ENCODE data around the gene VENTX.

Gene VENTX, protein sequence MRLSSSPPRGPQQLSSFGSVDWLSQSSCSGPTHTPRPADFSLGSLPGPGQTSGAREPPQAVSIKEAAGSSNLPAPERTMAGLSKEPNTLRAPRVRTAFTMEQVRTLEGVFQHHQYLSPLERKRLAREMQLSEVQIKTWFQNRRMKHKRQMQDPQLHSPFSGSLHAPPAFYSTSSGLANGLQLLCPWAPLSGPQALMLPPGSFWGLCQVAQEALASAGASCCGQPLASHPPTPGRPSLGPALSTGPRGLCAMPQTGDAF

DNA sequence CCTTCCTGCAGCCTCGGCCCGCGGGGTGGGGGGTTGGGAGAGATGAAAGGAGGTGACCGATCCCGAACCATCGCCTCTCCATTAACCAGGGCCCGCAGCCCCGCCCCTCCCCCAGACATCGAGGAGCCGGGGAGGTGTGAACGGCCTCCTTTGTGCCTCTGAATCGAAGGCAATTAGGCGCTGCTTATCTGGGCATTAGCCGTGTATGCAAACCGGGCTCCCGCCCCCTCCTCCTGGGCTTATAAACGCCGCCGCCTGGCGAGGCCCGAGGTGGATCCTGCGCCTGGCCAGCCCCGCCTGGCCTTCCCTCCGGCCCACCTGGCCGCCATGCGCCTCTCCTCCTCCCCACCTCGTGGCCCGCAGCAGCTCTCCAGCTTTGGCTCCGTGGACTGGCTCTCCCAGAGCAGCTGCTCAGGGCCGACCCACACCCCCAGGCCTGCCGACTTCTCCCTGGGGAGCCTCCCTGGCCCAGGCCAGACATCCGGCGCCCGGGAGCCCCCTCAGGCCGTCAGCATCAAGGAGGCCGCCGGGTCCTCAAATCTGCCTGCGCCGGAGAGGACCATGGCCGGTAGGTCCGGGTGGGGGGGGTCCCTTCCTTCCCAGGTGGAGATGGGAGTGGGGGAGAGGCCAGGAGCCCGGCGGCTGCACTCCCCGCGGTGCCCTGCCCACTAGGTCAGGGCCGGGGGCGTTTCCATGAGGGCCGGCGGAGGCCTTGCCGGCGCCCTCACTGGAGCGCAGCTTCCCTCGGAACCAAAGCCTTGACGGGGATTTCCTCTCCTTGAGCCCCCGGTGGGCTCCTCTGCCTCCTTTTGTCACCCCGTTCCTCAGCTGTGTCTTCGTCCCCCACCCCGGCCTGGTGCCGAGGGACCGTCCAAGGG is at the start of gene VENTX:
TSS of gene VENTX (plus strand) at position 268 of the 878 bp plus-strand sequence. CDS start at position 328, 60 bp downstream.
- no peak for DNase-seq (ENCODE audit: low read depth)

DNA sequence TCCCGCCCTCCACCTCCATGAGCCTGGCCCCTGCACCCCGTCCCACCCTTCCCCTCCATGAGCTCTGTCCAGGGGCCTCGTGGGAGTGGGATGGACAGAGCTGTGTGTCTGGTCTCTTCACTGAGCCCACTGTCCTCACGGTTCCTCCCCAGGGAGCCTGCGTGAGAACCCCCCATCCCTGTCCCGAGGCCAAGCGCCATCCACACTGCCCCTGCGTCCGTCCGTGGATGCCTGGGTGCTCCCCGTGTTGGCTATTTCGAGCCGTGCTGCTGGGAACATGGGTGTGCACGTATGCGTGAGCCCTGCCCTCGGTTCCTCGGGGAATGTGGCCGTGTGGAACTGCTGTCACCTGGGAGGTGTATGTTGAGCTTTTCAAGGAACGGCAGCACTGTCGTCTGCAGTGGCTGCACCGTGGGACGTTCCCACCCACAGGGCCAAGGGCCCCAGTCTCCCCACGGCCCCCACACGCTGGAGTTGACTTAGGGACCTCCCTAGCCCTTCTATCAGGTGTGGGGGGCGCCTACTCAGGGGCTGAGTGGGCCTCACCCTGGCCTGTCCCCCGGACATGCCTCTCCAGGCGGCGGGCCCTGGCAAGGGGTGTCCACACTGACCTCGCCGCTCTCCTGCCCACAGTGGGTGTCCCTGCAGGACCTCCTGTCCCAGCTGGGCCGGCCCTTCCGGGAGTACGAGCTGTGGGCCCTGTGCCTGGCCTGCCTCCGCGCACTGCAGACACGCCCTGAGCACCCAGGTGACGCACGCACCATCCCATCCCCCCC is 49.6 kb upstream of the VENTX start:
- no peak for DNase-seq (ENCODE audit: low read depth)

DNA sequence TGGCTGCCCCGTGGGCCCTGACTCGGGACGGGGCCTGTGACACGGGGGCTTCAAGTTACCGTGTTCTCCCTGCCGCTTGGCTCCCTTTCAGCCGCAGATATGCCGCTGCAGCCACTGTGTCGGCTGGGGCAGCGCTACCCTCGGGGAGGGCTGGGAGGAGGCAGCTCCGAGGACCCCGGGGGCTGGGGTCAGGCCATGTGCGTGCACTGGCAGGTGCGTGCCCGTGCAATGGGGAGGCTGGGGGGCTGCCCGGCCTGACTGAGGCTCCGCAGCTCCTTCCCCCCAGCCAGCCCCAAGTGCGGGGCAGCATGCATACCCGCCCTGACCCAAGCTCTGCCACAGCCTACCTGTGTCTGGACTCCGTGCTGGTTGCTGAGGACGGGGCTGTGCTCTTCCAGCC is 48.4 kb upstream of the VENTX start:
- DNase-seq (ENCODE audit: low read depth): no peak

DNA sequence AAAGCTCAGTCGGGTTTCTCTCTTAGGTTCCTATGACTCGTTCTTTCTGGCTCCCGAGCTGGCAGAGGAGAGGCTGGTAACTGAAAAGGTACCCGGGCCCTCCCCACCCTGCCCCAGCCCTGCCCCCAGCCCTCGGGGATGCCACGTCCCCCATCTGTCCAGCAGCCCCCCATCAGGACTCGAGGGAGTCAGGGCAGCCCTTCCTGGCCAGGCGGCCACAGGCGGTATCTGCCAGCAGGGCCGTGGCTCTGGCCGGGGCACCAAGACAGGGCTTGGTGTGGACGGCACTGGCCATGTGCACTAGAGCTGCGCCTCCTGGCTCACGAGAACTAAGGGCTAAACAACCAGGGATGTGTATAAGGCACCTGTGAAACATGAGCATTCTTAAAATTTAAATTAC is 47.9 kb upstream of the VENTX start:
- no peak for DNase-seq (ENCODE audit: low read depth)

DNA sequence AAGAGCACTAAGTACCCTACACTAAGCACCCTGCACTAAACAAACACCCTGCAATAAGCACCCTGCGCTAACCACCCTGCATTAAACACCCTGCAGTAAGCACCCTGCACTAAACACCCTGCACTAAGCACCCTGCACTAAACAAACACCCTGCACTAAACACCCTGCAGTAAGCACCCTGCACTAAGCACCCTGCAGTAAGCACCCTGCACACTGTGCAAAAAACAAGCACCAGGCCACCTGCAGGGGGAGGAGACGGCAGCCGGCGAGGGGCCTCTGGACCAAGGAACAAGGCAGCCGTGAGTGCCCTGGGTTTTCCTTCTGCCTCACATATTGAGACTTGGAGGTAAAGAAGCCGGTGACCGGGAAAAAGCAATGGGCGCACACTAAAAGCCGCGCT is 47.4 kb upstream of the VENTX start:
- DNase-seq (ENCODE audit: low read depth): no peak

DNA sequence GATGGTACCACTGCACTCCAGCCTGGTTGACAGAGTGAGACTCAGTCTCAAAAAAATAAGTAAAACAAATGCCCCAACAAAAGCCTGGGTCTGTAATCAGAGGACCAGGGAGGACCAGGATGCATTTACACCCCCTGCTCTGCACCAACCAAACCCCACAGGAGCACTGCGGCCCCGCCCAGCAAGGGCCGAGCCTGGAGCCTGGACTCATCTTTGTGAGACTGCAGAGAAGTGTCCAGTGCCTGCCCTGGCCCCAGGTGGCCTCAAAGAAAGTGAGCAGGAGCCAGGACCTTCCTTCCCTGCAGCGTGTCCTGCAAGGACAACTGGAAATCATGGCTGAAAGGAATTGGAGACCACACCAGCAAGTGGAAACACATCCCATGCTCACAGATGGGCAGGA is 46.0 kb upstream of the VENTX start:
- no peak for DNase-seq (ENCODE audit: low read depth)

DNA sequence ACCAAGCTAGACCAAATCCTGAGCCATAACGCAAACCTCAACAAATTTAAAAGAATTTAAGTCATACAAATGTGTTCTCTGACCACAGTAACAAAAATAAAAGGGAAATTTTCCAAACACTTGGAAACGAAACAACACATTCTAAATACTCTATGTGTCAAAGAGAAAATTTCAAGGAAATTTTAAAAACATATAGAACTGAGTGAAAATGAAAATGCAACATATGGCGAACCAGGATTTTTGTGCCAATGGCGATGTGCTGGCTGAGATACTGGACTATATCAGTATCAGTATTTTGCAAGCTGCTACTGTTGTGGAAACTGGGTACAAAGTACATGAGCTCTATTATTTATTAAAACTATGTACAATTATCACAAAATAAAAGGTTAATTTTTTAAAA is 43.5 kb upstream of the VENTX start:
- no peak for DNase-seq (ENCODE audit: low read depth)

DNA sequence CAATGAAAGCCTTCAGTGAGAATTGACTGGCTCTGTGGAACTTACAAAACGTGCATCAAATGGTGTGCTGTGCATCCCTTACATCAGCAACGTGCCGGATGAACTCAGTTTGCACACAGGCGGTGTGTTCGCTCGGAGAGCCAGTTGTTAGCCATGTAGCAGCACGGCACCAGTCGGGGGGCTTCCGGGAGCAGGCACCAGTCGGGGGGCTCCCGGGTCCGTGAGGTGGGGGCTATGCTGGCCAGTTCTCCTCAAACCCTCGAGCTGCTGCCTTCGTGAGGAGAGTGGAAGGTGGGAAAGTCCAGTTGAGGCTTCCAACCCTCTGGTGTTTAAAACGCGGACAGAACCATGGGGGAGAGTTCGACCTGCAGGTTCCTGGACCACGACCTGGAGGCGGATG is 42.6 kb upstream of the VENTX start:
- no peak for DNase-seq (ENCODE audit: low read depth)

DNA sequence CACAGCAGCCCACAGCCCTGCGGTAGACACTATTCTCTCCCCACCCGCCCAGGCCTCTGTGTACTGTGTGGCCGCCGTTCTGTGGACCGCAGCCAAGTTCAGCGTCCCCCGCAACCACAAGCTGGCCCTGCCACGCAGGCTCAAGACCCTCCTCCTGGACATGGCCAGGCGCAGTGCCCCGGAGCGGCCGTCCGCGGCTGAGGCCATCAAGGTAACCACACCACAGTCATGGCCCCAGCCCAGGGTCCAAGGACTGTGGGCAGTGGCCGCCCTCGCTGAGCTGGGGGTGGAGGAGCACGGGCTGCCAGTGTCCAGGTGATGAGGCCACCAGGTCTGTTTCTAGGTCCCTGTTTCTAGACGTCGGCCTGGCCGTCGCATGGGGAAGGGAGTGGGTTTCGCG is 42.0 kb upstream of the VENTX start:
- DNase-seq (ENCODE audit: low read depth): no peak

DNA sequence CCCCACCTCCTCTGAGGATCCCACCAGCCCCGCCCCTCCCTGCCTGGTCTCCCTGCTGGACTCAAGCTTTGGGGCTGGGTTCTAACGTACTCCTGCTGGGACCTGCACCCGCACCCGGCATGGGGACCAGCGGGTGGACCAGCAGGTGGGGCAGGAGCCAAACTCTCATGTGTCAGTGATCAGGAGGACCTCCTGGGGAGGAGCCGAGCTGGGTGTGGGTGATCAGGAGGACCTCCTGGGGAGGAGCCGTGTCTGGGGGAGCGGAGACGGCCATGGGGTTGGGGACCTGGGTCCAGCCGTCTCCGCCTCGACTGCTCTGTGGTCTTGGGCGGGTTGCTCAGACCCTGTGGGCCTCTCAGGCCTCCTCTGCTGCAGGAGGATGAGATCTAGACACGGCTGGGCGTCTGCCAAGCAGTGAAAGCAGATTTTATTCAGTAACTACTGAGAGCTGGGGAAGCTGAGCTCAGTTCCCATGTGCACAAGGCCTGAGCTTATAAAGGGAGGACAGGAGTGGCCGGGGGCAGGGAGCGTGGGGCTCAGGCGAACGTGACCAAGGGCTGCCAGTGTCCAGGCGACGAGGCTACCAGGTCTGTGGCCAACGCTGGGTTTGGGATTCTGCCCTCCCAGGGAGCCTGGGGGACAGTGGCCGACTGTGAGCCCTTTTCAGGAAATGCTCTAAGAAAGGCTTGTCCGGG is 41.3 kb upstream of the VENTX start:
- no peak for DNase-seq (ENCODE audit: low read depth)

DNA sequence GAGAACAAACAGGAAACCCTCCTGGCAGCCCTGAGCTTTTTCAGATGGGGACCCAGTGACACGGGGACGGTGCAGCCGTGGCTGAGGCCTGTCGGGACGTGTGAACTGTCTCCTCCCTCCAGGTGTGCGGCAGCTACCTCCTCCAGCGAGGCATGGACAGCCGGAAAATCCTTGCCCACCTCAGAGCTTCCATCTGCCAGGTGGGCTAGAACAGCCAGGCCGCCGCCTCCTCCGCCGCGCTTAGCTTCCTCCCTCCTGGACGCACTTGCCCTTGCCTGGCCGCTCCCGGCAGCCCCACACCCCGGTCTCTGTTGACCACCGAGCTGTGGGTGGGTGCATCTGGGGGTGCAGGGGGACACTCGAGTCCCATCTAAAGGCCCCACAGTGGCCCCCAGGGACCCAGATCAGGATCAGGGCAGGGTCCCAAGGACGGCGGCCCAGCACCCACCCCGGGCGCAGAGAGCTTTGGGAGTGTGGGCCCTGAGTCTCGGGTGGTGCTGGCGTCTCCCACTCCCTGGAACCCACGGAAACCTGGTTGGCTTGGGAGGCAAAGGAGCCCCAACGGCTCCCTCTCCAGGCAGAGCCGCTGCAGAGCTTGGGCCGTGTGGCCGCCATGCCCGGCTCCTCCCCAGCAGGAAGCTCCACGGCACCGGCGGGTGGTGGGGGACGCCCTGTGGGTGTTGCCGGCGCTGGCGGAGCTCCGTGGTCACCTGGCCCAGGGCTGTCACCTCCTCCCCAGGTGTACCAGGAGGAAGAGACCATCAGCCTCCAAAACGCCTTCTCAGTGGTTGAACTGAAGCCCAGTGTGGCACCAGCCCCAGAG is 40.5 kb upstream of the VENTX start:
- no peak for DNase-seq (ENCODE audit: low read depth)

DNA sequence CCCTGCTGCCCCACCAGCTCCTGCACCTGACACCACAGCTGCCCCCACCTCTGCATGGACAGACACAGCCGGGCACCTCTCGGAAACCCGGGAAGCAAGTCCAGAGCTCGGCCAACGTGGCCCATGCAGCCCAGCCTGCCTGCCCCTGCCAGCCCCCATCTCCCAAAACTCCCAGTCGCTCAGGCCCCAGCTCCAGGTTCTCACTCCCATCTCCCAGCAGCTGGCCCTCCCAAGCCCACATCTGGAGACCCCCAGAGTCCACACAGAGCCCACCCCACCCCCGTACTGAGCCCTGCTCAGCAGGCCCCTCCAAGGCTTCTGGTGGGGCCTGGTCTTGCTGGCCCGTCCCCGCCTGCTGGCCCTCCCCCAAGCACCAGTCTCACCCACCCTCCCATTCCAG is 39.9 kb upstream of the VENTX start:
- DNase-seq (ENCODE audit: low read depth): no peak

DNA sequence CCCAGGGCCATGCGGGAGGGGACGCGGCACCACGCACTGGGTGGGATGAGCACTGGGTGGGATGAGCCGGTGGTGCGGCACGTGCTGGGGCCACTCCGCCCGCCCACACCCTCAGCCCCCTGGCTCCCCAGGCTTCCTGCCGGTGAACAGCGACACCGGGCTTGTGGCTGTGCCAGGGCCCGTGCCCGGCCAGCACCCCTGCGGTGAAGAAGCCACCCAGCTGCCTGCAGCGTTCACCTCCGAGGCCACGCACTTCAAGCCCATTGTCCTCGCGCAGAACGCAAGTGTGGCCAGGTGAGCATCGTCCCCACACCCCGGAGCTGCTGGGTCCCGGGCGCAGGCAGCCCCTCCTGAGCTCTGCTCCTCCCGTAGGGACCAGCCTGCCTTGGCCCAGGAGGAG is 39.4 kb upstream of the VENTX start:
- no peak for DNase-seq (ENCODE audit: low read depth)

DNA sequence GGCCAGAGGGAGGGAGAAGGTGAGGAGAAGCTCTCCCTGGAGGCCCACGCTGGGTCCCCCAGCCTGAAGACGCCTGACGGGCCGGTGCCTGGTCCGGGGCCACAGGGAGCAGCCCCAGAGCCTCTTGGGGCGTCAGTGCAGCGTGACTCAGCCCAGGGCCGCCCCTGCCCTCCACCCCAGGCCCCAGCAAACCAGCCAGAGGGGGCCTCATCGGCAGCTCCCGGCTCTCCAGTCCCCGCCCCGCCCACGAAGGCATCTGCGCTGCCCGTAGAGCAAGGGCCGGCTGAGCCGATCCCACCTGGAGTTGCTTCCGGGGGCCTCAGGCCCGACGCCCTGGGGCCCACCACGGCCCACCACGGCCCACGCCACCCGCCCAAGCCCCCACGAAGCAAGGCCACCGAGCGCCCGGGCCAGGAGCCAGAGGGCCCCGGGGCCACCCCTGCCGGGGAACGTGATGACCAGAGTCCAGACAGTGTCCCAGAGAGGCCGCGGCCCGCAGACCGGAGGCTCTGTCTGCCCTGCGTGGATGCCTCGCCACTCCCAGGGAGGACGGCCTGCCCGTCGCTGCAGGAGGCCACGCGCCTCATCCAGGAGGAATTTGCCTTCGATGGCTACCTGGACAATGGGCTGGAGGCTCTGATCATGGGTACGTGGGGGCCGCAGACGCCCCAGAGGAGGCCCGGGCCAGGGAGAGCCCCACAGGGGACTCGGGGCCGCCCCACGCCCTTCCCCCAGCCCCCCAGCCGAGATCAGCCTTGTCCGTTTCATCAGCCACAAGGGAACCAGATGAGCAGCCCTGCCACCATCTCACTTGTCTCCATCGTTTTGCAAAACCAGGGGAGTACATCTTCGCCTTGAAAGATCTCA is 38.8 kb upstream of the VENTX start:
- DNase-seq (ENCODE audit: low read depth): no peak

DNA sequence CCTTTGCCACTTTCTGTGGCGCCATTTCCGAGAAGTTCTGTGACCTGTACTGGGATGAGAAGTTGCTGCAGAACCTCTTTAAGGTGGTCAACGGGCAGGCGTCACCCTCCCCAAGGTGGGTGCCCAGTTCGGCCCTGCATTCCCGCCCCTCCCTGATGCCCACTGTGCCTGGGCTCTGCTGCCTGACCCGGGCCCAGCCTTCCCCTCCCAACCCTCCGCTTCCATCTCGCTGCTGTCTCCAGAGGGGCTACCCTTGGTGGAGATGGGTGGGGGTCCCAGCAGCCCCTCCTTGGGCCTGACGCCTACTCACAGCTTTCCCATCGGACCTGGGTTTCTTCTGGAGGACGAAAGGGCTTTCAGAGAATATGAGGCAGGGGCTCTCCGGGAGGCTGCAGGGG is 38.2 kb upstream of the VENTX start:
- DNase-seq (ENCODE audit: low read depth): no peak

DNA sequence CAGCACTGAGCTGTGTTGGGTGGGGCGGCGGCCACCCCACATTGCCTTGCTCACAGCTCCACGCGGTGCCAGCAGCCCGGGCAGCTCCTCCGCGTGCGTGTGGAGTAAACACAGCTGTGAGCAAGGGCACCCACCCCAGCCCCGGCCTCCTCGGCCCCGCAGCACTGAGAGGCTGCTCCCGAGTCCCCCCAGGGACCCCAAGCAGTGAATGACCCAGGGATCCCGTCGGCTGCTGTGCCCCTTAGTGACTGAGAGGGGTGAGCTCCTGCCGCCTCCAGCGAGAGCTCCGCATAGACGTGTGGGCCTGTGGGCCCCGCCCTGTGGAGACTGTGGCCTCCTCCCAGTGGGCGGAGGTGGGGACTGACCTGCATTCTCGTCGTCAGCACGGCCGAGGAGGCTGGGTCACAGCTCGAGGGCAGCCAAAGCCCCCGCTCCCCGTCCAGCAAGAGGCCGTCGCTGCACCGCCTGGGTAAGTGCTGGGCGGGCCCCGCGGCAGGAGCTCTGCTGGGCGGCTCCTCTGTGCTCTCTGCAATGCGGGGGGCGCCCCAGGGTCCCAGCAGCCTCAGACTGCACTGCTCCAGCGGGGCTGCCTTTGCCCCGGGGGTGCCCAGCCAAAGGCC is 37.6 kb upstream of the VENTX start:
- no peak for DNase-seq (ENCODE audit: low read depth)

DNA sequence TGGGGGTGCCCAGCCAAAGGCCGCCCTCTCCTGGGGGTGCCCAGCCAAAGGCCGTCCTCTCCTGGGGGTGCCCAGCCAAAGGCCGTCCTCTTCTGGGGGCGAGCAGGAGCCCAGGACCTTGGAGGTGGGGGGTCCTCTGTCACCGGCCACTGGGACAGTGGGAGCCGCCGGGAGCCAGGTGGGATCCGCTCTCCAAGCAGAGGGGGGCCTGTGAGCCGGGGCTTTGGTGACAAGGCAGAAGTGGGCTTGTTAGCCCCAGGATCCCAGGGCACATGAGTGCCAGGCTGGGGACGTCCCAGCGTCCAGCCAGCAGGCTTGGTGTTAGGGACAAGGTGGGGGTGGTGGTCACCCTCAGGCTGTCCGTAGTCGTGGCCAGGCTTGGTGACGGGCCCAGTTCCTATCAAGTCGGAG is 37.0 kb upstream of the VENTX start:
- no peak for DNase-seq (ENCODE audit: low read depth)

DNA sequence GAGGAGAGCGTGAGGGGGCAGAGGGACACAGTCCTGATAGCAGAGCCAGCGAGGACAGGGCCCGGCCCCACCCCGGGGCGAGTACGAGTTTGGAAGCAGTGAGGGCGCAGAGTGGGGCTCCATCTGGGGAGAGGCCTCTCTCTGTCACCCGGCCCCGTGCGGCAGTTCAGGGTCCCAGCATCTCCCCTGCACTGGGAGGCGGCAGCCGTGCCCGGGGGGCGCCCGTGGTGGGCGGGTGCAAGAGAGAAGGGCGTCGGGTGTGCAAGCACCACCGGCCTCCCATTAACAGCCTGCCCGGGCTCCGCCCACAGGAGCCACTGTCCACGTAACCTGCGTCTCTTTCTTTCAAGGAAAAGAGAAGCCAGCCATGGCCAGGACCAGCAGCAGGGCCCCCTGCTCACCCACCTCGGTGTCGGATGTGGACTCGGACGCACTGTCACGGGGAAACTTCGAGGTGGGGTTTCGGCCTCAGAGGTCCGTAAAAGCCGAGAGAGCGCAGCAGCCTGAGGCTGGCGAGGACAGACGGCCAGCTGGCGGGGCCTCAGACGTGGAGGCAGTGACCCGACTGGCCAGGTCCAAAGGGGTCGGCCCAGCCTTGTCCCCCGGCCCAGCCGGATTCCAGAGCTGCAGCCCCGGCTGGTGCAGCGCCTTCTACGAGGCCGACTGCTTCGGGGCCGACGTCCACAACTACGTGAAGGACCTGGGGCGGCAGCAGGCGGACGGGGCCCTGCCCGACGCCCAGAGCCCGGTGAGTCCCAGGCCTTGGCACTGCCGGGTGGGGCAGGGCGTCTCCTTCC is 36.3 kb upstream of the VENTX start:
- DNase-seq (ENCODE audit: low read depth): no peak
